HepG2 (cell line): Measurements from ENCODE around the gene HSPA14. TPM values are rescaled to one million over a fixed set of nuclear protein-coding genes. Genes with fewer than 3 reads are reported as not detected.

Source experiments
- HCFC1 ChIP-seq: fragments of 150-350 bp; IDR thresholded peaks from 2 replicates; pipeline ENCODE4 v1.6.1; 2014; ENCODE audit warnings: low read depth, low read length
- JDP2 ChIP-seq: sonication (generic); formaldehyde crosslinking; IDR thresholded peaks from 2 replicates; pipeline ENCODE4 v1.8.1; 2022; ENCODE audit warnings: missing genetic modification reagents, borderline replicate concordance
- MAF1 ChIP-seq: sonication (generic); formaldehyde crosslinking; IDR thresholded peaks from 2 replicates; pipeline ENCODE4 v1.5.0; 2020; ENCODE audit warnings: missing genetic modification reagents, borderline replicate concordance
- MATR3 ChIP-seq: sonication (generic); formaldehyde crosslinking; IDR thresholded peaks from 2 replicates; pipeline ENCODE4 v1.4.0; 2020; ENCODE audit warnings: missing genetic modification reagents
- NFE2 ChIP-seq: sonication (generic); formaldehyde crosslinking; IDR thresholded peaks from 2 replicates; pipeline ENCODE4 v1.4.0; 2020; ENCODE audit warnings: missing genetic modification reagents
- PAWR ChIP-seq: sonication (generic); formaldehyde crosslinking; IDR thresholded peaks from 2 replicates; pipeline ENCODE4 v1.4.0; 2020; ENCODE audit warnings: missing genetic modification reagents, mild to moderate bottlenecking, borderline replicate concordance
- PLRG1 ChIP-seq: fragments of 450-650 bp; conservative IDR thresholded peaks from 2 replicates; pipeline ENCODE4 v1.6.1; 2016
- TOPORS ChIP-seq: sonication (generic); formaldehyde crosslinking; IDR thresholded peaks from 2 replicates; pipeline ENCODE4 v1.8.0; 2023; ENCODE audit warnings: mild to moderate bottlenecking, missing genetic modification reagents
- ZNF251 ChIP-seq: sonication (generic); formaldehyde crosslinking; IDR thresholded peaks from 2 replicates; pipeline ENCODE4 v1.9.0; 2021; ENCODE audit warnings: mild to moderate bottlenecking, missing genetic modification reagents
- ZNF407 ChIP-seq: sonication (generic); formaldehyde crosslinking; IDR thresholded peaks from one replicate; pipeline ENCODE4 v1.5.1; 2020; ENCODE audit warnings: mild to moderate bottlenecking, missing genetic modification reagents; ENCODE audit errors: not compliant biosample characterization
- ZNF460 ChIP-seq: sonication (generic); formaldehyde crosslinking; IDR thresholded peaks from 2 replicates; pipeline ENCODE4 v1.5.1; 2020; ENCODE audit warnings: missing genetic modification reagents, mild to moderate bottlenecking, borderline replicate concordance
- ZNF652 ChIP-seq: IDR thresholded peaks from 2 replicates; pipeline ENCODE4 v1.6.1; 2016; ENCODE audit warnings: low read depth, borderline replicate concordance
- ZNF709 ChIP-seq: sonication (generic); formaldehyde crosslinking; IDR thresholded peaks from 2 replicates; pipeline ENCODE4 v1.5.0; 2020; ENCODE audit warnings: mild to moderate bottlenecking, missing genetic modification reagents
- ZNF83 ChIP-seq: sonication (generic); formaldehyde crosslinking; IDR thresholded peaks from 2 replicates; pipeline ENCODE4 v1.4.0; 2020; ENCODE audit warnings: missing genetic modification reagents, mild to moderate bottlenecking, borderline replicate concordance
- polyA plus RNA-seq, 8 experiments: library from polyadenylated mRNA; depleted of rRNA in 3 of 8; stranded (reverse) in 7 of 8; unstranded in 1 of 8; fragments of >200 nt; fragmentation: Illumina TruSeq in 4 of 8; extraction: Trizol in 4 of 8; gene quantifications; 2 replicates each; pipeline versions ENCODE4 v1.2.1 to v1.2.3, GENCODE V29; 2011 to 2016; ENCODE audit warnings: low read depth in 4 of 8, missing spikeins in 1 of 8, mixed read lengths in 1 of 8; ENCODE audit not compliant: insufficient read depth in 1 of 8
- total RNA-seq, 5 experiments: library from RNA; depleted of rRNA; stranded (reverse); fragments of >200 nt; fragmentation: Illumina TruSeq; extraction: Trizol; gene quantifications; 2 replicates each; pipeline ENCODE4 v1.2.3, GENCODE V29; 2016; ENCODE audit warnings: low read depth in 1 of 5
- TF ChIP-seq, protein P1 (sequence below): sonication (generic); formaldehyde crosslinking; IDR thresholded peaks from 2 replicates; pipeline ENCODE4 v1.4.0; 2020; ENCODE audit warnings: missing genetic modification reagents, borderline replicate concordance
- TF ChIP-seq, protein P2 (sequence below): sonication (generic); formaldehyde crosslinking; IDR thresholded peaks from 2 replicates; pipeline ENCODE4 v1.8.0; 2022; ENCODE audit warnings: missing genetic modification reagents, mild to moderate bottlenecking, inconsistent platforms, borderline replicate concordance
- TF ChIP-seq, protein P3 (sequence below): sonication (generic); formaldehyde crosslinking; conservative IDR thresholded peaks from 2 replicates; pipeline ENCODE4 v1.8.1; 2023; ENCODE audit warnings: missing genetic modification reagents

HSPA14 gene
- total and polyA plus RNA-seq, 2 of the 13 experiments (the other 11 are each of a cell fraction or from before 2014, with no cell fraction given): 10.7 to 29.8 TPM

DNA sequence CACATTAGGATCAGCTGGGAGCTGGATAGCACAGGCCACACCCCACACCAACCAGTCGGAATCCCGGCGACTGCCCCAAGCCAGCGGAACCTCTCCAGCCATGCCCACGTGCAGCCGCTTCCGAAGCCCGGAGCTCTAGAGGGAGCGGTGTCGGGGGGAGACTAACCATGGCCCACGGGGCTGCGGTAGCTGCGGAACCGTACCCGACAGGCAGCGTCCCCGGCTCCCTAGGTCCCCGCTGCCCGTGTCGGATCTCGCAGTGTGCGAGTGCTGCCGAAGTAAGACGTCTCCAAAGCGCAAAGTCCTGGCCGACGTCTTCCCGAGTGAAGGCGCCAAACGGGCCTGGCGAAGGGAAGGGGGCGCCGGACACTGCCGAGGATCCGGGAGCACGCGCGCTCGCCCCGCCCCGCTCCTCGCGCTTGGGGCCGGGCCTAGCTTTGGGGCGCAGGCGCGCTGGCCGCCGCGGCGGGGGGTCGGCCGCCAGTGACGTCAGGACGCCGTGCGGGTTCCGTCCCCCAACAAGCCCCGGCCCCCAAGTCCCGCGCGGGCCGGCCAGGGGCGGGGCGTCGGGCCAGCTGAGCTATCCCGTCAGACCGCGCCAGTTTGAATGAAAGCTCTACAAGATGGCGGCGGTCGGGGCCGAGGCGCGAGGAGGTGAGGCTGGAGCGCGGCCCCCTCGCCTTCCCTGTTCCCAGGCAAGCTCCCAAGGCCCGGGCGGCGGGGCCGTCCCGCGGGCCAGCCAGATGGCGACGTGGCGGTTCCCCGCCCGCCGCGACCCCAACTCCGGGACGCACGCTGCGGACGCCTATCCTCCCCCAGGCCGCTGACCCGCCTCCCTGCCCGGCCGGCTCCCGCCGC is 40.4 kb downstream of the HSPA14 start, which contains the start of gene SUV39H2 (continued):
- TF ChIP-seq ZNF407 (CRISPR knock-in tag) (peak; percentile 89), PAWR (CRISPR knock-in tag) (peak; percentile 44; the same call in 1 of the 2 replicates), MAF1 (CRISPR knock-in tag) (peak; percentile 53; the same call in 1 of the 2 replicates), MATR3 (CRISPR knock-in tag) (no peak), ZNF652 (CRISPR knock-in tag) (no peak), ZNF83 (no peak), ZNF460 (CRISPR knock-in tag) (no peak), ZNF709 (CRISPR knock-in tag) (peak; percentile 76; the same call in 1 of the 2 replicates), HCFC1 (0 out of 2 replicates have a peak, but pooled peaks have one; percentile 26), TOPORS (CRISPR knock-in tag) (no peak), PLRG1 (no peak), JDP2 (no peak), ZNF251 (CRISPR knock-in tag) (no peak), NFE2 (CRISPR knock-in tag) (no peak)
- TF ChIP-seq, protein P1, sequence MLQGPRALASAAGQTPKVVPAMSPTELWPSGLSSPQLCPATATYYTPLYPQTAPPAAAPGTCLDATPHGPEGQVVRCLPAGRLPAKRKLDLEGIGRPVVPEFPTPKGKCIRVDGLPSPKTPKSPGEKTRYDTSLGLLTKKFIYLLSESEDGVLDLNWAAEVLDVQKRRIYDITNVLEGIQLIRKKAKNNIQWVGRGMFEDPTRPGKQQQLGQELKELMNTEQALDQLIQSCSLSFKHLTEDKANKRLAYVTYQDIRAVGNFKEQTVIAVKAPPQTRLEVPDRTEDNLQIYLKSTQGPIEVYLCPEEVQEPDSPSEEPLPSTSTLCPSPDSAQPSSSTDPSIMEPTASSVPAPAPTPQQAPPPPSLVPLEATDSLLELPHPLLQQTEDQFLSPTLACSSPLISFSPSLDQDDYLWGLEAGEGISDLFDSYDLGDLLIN (CRISPR knock-in tag): peak; percentile 66; the same call in 1 of the 2 replicates
- TF ChIP-seq, protein P2, sequence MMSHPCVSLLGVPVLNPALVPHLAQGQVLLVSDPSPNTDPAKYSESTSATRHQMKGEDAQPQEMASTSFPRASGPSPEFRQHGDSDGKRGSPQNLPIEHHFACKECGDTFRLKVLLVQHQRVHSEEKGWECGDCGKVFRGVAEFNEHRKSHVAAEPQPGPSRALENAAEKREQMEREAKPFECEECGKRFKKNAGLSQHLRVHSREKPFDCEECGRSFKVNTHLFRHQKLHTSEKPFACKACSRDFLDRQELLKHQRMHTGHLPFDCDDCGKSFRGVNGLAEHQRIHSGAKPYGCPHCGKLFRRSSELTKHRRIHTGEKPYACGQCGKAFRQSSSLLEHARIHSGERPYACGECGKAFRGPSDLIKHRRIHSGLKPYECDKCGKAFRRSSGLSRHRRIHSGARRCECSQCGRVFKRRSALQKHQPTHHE (CRISPR knock-in tag): no peak
- TF ChIP-seq, protein P3, sequence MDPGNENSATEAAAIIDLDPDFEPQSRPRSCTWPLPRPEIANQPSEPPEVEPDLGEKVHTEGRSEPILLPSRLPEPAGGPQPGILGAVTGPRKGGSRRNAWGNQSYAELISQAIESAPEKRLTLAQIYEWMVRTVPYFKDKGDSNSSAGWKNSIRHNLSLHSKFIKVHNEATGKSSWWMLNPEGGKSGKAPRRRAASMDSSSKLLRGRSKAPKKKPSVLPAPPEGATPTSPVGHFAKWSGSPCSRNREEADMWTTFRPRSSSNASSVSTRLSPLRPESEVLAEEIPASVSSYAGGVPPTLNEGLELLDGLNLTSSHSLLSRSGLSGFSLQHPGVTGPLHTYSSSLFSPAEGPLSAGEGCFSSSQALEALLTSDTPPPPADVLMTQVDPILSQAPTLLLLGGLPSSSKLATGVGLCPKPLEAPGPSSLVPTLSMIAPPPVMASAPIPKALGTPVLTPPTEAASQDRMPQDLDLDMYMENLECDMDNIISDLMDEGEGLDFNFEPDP: 0 out of 2 replicates have a peak, but pooled peaks have one; percentile 84
